Astrocyte (in vitro differentiated cells and primary cell): Measurements from ENCODE around the gene PTPRN2. TPM values are rescaled to one million over a fixed set of nuclear protein-coding genes. Genes with fewer than 3 reads are reported as not detected.

Experiments used
- DNase-seq: peaks from one replicate; pipeline ENCODE4 v3.0.0-alpha.2; 2010; ENCODE audit warnings: low read depth
- FAIRE-seq: peaks from 2 replicates; lab custom pipeline; 2011; peaks lifted over from hg19 to GRCh38; lab: Jason Lieb, UNC
- H2AFZ ChIP-seq: 2 replicates; pipeline ENCODE4 v1.6.0; 2012; ENCODE audit warnings: low read depth, low read length, inconsistent platforms
- H3K27ac ChIP-seq: 2 replicates; pipeline ENCODE4 v1.5.1; 2011; ENCODE audit warnings: low read depth, low read length, inconsistent platforms
- H3K27me3 ChIP-seq: 2 replicates; pipeline ENCODE4 v1.6.0; 2011; ENCODE audit warnings: low read length, inconsistent platforms; ENCODE audit not compliant: insufficient read depth
- H3K36me3 ChIP-seq: 2 replicates; pipeline ENCODE4 v1.5.1; 2011; ENCODE audit warnings: low read length, inconsistent platforms; ENCODE audit not compliant: insufficient read depth
- H3K4me1 ChIP-seq: 2 replicates; pipeline ENCODE4 v1.5.1; 2011; ENCODE audit warnings: low read length, inconsistent platforms; ENCODE audit not compliant: insufficient read depth
- H3K4me2 ChIP-seq: 2 replicates; pipeline ENCODE4 v1.6.0; 2012; ENCODE audit warnings: low read length, inconsistent platforms
- H3K4me3 ChIP-seq: 2 replicates; pipeline ENCODE4 v1.5.1; 2011; ENCODE audit warnings: low read depth, mild to moderate bottlenecking, low read length, inconsistent platforms; ENCODE audit not compliant: insufficient read depth
- H3K79me2 ChIP-seq: 2 replicates; pipeline ENCODE4 v1.6.0; 2012; ENCODE audit warnings: mild to moderate bottlenecking, low read length, inconsistent platforms; ENCODE audit not compliant: insufficient read depth
- H3K9ac ChIP-seq: 2 replicates; pipeline ENCODE4 v1.6.0; 2012; ENCODE audit warnings: mild to moderate bottlenecking, low read length, inconsistent platforms
- H3K9me3 ChIP-seq: 2 replicates; pipeline ENCODE4 v1.5.1; 2012; ENCODE audit warnings: low read depth, mild to moderate bottlenecking, low read length, inconsistent platforms; ENCODE audit not compliant: insufficient read depth
- H4K20me1 ChIP-seq: 2 replicates; pipeline ENCODE4 v1.6.0; 2012; ENCODE audit warnings: low read length, inconsistent platforms; ENCODE audit not compliant: insufficient read depth
- H3K27ac Mint-ChIP-seq: one replicate; pipeline ENCODE4 v1.8.0; 2021; ENCODE audit warnings: mild to moderate bottlenecking, mixed read lengths; ENCODE audit not compliant: unreplicated experiment
- H3K27me3 Mint-ChIP-seq: one replicate; pipeline ENCODE4 v1.8.0; 2021; ENCODE audit warnings: low read depth, mixed read lengths; ENCODE audit not compliant: unreplicated experiment
- H3K36me3 Mint-ChIP-seq: one replicate; pipeline ENCODE4 v1.8.0; 2021; ENCODE audit warnings: low read depth, mixed read lengths; ENCODE audit not compliant: unreplicated experiment
- H3K4me1 Mint-ChIP-seq: one replicate; pipeline ENCODE4 v1.8.0; 2021; ENCODE audit warnings: low read depth, mixed read lengths; ENCODE audit not compliant: unreplicated experiment
- H3K4me3 Mint-ChIP-seq: one replicate; pipeline ENCODE4 v1.8.0; 2021; ENCODE audit warnings: mild to moderate bottlenecking, moderate library complexity, mixed read lengths; ENCODE audit not compliant: unreplicated experiment
- H3K9me3 Mint-ChIP-seq: one replicate; pipeline ENCODE4 v1.8.0; 2021; ENCODE audit warnings: mild to moderate bottlenecking, mixed read lengths; ENCODE audit not compliant: unreplicated experiment
- EZH2 ChIP-seq: IDR thresholded peaks from 2 replicates; pipeline ENCODE4 v1.6.1; 2012; ENCODE audit warnings: mild to moderate bottlenecking, low read length, inconsistent platforms; ENCODE audit not compliant: insufficient read depth
- total RNA-seq: library from RNA; stranded (reverse); gene quantifications from 2 replicates; pipeline ENCODE4 v1.2.1, GENCODE V29; 2021
- TF ChIP-seq, protein P1 (sequence below): IDR thresholded peaks from 2 replicates; pipeline ENCODE4 v1.5.1; 2011; ENCODE audit warnings: low read depth, mild to moderate bottlenecking, inconsistent platforms, low read length, moderate library complexity; ENCODE audit not compliant: insufficient read depth

The PTPRN2 gene
- total RNA-seq, 1 donor from 2014 or later: 0.09 TPM

DNA sequence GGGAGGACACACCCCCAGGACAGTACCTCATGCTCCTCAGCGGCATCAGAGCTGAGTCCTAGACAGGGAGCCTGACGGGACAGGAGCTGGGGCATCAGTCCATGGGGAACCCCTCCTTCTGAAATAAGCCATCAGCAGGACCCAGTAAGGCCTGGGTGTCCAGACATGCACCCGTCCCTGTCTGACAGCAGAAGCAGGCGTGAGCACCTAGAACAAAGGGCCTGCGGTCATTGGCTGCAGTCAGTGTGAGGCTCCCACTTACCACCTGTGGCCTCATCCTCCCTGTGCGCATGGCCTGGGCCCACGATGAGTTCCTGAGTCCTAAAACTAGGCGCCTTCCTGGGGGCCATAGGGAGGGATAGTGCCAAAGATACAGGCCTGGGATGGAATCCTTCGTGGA, 484.7 kb downstream of the PTPRN2 start:
- Histone ChIP-seq H3K4me3 (no peak overlapping the region), H3K9me3 (peaks cover 14% of the 10 kb centered on the region), H2AFZ (no peak overlapping the region), H3K27ac (no peak overlapping the region), H3K79me2 (no peaks in the 10 kb centered on the region), H3K9ac (no peak overlapping the region), H3K4me1 (no peaks in the 10 kb centered on the region), H3K36me3 (no peaks in the 10 kb centered on the region), H3K4me2 (no peak overlapping the region), H4K20me1 (no peaks in the 10 kb centered on the region), H3K27me3 (no peaks in the 10 kb centered on the region)
- no peak overlapping the region for H3K27ac Mint-ChIP-seq
- no peak for TF ChIP-seq EZH2
- TF ChIP-seq, protein P1, sequence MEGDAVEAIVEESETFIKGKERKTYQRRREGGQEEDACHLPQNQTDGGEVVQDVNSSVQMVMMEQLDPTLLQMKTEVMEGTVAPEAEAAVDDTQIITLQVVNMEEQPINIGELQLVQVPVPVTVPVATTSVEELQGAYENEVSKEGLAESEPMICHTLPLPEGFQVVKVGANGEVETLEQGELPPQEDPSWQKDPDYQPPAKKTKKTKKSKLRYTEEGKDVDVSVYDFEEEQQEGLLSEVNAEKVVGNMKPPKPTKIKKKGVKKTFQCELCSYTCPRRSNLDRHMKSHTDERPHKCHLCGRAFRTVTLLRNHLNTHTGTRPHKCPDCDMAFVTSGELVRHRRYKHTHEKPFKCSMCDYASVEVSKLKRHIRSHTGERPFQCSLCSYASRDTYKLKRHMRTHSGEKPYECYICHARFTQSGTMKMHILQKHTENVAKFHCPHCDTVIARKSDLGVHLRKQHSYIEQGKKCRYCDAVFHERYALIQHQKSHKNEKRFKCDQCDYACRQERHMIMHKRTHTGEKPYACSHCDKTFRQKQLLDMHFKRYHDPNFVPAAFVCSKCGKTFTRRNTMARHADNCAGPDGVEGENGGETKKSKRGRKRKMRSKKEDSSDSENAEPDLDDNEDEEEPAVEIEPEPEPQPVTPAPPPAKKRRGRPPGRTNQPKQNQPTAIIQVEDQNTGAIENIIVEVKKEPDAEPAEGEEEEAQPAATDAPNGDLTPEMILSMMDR: no peak
- H3K36me3 Mint-ChIP-seq: no peaks in the 10 kb centered on the region
- DNase-seq (no peak), FAIRE-seq (no peak)
- peaks cover 9% of the 10 kb centered on the region for H3K9me3 Mint-ChIP-seq
- H3K27me3 Mint-ChIP-seq: no peaks in the 10 kb centered on the region
- no peaks in the 10 kb centered on the region for H3K4me1 Mint-ChIP-seq
- no peak overlapping the region for H3K4me3 Mint-ChIP-seq

DNA sequence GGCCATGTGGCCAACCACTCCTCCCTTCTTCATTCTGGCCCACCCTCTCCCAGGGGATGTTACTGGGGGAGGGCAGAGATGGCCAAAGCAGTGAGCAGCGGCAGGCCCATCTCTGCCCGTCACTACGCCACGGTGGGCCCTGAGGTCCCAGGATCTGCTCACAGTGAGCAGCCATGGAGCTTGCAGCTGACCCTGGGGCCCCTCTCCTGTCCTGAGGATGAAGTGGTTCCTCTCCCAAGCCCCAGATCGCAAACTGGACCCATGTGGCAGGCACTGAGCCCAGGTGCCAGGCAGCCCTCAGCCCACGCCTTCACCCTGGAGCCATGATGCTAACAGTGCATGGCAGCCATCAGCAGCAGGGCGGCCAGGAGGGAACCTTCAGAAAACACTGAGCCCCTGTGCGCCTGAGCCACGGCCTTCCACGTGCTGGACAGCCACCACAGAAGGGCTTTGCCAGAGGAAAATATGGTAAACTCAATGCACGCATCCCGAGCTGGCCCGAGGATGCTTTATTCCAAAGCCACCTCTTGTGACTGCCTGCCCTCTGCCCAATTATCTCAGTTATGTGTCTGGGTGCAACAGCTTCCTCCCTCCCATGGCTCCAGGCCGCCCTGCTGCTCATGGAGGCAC, 485.7 kb downstream of the PTPRN2 start:
- Mint-ChIP-seq H3K27ac (no peak overlapping the region), H3K36me3 (no peaks in the 10 kb centered on the region), H3K4me1 (no peaks in the 10 kb centered on the region), H3K27me3 (no peaks in the 10 kb centered on the region), H3K4me3 (no peak overlapping the region), H3K9me3 (peaks cover 2% of the 10 kb centered on the region)
- Histone ChIP-seq H3K36me3 (no peaks in the 10 kb centered on the region), H3K4me2 (no peak overlapping the region), H3K27ac (no peak overlapping the region), H2AFZ (no peak overlapping the region), H3K9ac (no peak overlapping the region), H3K9me3 (peaks cover 11% of the 10 kb centered on the region), H3K79me2 (no peaks in the 10 kb centered on the region), H4K20me1 (no peaks in the 10 kb centered on the region), H3K27me3 (no peaks in the 10 kb centered on the region), H3K4me3 (no peak overlapping the region), H3K4me1 (no peaks in the 10 kb centered on the region)
- DNase-seq (no peak), FAIRE-seq (no peak)
- no peak for TF ChIP-seq EZH2

- Mint-ChIP-seq H3K27me3 (no peaks in the 10 kb centered on the region), H3K36me3 (no peaks in the 10 kb centered on the region), H3K27ac (no peak overlapping the region), H3K9me3 (peaks cover 2% of the 10 kb centered on the region), H3K4me1 (no peaks in the 10 kb centered on the region), H3K4me3 (no peak overlapping the region)
- Histone ChIP-seq H3K36me3 (no peaks in the 10 kb centered on the region), H3K4me1 (no peaks in the 10 kb centered on the region), H3K9me3 (peaks cover 9% of the 10 kb centered on the region), H2AFZ (no peak overlapping the region), H3K79me2 (no peaks in the 10 kb centered on the region), H3K4me3 (no peak overlapping the region), H4K20me1 (no peaks in the 10 kb centered on the region), H3K9ac (no peak overlapping the region), H3K27me3 (no peaks in the 10 kb centered on the region), H3K27ac (no peak overlapping the region), H3K4me2 (no peak overlapping the region)
- FAIRE-seq (no peak), DNase-seq (no peak)
- TF ChIP-seq, protein P1: no peak
- TF ChIP-seq EZH2: no peak
These were observed 489.2 kb downstream of the PTPRN2 start for GRCh38 chr7:158098125-158099030.
